HG03103 (cell line): ENCODE results near the gene UBXN10.

ENCODE experiments used
- ATAC-seq: cut with Tn5 transposase; IDR thresholded peaks from one replicate; pipeline ENCODE4 v1.9.1; 2021; ENCODE audit warnings: low read depth; ENCODE audit not compliant: unreplicated experiment

UBXN10 gene

DNA sequence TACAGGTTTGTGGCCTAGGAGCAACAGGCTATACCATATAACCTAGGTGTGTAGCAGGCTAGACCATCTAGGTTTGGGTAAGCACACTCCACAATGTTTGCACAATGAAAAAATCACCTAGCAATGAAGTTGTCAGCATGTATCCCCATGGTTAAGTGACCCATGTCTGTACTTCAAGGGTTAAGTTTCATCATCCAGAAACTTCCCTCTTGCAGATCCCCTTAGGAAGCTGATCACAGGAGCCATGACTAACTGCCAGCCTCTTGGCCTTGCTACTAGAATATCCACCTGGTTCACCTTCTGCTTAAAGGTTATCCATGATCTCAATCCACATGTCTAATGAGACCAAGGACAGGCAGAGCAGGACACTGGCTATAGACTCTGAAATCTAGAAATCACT lies 3.5 kb upstream of the UBXN10 start:
- no peak for ATAC-seq

DNA sequence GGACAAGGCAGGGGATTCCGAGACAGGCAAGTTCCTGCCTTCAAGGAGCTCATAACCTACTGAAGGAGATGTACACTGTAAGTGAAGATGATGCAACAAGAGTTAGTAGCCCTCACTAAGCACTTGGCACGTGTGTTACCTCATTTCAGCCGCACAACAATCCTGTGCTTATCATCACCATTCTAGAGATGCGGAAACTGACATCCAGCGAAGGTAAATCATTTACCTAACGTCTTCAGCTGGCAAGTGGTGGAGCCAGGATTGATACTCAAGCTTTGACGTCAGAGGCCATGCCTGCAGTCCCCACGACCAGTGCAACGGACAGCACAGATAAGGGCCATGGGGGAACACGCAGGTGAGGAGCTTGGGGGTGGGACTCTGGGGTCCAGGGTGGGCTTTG lies 2.9 kb upstream of the UBXN10 start:
- no peak for ATAC-seq

- no peak for ATAC-seq
Measured at GRCh38 chr1:20183616-20184271, 2.2 kb upstream of the UBXN10 start.

DNA sequence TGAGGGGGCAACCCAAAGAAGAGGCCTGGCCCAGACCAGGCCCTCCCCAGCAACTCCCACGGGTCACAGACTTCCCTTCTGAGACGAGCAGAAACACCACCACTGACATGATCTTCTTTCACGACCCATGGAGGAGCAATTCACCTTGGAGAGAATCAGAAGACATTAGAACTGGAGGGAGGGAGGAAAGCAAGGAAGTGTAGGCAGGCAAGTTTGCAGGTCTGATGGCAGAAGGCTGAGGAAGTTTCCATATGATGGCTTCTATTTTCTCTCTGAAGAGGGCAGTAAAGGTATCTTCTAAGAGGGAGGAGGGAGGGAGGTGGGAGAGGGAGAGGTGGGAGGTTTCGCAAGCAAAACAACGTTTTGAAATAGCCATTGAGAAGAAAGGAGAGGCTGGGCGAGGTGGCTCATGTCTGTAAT lies 1.4 kb upstream of the UBXN10 start:
- ATAC-seq = no peak

DNA sequence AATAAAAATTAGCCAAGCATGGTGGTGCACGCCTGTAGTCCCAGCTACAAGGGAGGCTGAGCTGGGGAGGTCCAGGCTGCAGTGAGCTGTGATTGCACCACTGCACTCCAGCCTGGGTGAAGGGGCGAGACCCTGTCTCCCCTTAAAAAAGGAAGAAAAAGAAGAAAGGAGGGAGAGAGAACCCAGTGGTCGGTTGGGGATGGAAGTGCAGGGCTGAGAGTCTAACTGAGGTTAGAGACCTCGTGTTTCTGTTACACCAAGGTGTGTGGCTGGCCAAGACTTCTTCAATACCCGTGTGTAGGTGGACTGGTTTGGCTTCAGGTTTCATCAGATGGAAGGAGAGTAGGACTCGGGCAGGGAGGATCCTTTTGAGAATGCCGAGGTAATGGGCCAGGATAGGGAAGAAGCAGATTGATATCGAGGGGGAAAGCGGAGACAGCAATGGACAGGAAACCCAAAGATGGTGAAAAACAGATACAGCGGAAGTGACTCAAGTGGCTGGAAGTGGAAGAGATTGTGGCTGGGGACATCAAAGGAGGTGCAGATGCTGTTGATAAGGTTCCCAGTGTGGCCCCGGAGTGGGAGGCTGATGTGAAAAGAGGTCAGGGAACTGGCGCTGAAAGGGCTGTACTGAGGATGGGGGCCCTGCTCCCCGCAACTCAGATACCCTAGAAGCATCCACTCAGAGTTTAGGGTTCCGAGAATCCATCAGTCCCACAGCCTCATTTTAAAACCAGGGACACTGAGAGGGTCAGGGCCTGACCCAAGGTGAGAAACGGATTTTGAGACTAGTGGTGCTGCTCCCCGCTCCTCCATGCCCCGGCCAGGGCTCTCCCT lies 681 bp upstream of the UBXN10 start:
- no peak for ATAC-seq

GRCh38 chr1:20187103-20187812 lies 1.4 kb downstream of the UBXN10 start:
- no peak for ATAC-seq

- ATAC-seq = no peak
Measured at GRCh38 chr1:20187813-20188454, 2.0 kb downstream of the UBXN10 start.

GRCh38 chr1:20188455-20188817 lies 2.5 kb downstream of the UBXN10 start:
- ATAC-seq = no peak

DNA sequence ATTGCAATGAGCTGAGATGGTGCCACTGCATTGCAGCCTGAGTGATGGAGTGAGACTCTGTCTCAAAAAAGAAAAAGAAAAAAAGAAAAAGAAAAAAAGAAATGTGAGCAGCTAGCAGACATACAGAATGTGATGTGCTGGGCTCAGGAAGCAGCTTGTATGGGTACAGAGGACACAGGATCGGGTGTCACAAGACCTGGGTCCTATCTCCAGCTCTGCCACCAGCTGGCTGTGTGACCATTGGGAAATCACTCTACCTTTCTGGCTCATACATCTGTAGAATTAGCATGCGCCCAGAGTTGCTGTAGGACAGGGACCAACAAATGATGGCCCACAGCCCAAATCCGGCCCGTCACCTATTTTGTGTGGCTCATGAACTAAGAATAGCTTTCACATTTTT lies 3.8 kb downstream of the UBXN10 start:
- ATAC-seq = no peak

DNA sequence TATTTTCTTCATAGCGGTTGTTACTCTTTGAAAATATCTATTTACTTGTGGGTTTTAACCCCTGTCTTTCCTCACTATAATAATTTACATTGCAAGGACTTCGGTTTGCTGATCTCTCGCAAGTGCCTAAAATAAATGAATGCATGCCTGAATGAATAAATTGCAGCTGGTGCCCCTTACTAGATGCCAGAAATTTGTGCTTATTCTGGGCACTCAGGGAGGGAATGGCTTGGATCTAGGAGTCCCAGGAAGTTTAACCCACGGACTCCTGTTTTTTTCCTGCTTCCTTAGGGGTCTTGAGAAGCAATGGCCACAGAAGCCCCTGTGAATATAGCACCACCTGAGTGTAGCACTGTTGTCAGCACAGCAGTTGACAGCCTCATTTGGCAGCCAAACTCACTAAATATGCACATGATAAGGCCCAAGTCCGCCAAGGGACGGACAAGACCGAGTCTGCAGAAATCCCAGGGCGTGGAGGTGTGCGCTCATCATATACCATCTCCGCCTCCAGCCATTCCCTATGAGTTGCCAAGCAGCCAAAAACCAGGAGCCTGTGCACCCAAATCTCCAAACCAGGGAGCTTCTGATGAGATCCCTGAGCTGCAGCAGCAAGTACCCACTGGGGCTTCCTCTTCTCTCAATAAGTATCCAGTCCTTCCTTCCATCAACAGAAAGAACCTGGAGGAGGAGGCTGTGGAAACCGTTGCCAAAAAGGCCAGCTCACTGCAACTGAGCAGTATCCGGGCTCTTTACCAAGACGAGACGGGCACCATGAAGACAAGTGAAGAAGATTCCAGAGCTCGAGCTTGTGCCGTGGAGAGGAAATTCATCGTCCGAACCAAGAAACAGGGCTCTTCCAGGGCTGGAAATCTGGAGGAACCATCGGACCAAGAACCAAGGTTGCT lies 4.6 kb downstream of the UBXN10 start:
- no peak for ATAC-seq

- ATAC-seq = no peak
Measured at GRCh38 chr1:20191266-20191825, 5.5 kb downstream of the UBXN10 start.

DNA sequence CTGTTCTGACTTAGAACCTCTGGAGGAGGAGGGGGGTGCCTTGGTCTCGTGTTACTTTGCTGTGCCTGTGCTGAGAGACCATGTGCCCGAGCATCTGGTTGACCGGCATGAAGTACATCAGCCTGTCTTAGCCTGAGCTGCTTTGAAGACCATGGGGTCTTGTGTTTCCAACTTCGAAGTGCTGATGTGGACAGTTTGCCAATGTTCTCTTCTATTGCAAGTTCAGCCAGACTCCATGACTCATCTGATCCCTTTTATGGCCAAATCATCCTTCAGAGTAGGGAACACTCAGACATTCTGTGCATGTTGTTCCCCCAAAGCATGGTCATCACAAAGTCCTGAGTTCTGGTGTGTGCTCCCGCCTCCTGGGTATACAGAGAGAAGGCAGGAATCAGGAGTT lies 6.5 kb downstream of the UBXN10 start:
- no peak for ATAC-seq

DNA sequence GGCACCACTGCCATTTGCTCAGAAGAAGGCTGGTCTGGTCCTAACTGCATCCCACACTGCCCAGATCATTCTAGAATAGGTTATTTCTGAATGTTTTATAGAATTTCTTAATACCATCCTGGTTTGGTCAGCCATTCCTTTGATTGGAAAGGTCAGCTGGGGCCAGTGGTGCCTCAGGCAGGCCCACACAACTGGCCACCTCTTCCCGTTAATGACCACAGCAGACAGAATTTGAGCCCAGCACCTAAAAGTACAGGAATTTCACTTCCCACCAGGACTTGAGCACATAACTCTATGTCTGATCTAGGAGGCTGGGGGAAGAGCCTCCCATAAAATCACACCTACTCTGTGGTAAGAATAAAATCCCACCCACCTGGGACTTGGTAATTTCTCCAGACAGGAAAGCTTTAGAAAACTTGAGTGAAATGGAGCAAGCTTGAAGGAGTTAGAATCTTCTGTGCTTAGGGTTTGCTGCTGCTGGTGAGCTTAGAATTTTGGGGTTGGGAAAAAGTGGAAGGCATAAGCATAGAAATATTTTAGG lies 7.0 kb downstream of the UBXN10 start:
- ATAC-seq = no peak

DNA sequence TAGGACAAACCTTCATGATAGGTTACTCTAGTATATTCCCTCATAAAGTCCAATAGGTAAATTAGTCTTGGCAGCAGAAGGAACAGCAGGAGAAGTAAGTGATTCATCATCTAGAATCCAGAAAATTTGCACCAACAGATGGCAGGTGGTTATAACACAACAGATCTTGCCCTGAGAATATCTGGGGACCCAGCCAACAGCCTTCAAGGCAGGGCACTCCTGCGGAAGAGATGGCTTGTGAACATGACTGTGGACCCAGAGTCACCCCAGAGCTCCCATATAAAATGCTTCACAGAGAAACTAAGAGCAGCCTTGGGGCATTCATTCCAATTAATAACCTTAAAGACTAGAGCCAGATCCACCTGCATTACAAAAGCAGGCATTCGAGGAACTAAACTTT lies 8.3 kb downstream of the UBXN10 start:
- ATAC-seq = no peak

DNA sequence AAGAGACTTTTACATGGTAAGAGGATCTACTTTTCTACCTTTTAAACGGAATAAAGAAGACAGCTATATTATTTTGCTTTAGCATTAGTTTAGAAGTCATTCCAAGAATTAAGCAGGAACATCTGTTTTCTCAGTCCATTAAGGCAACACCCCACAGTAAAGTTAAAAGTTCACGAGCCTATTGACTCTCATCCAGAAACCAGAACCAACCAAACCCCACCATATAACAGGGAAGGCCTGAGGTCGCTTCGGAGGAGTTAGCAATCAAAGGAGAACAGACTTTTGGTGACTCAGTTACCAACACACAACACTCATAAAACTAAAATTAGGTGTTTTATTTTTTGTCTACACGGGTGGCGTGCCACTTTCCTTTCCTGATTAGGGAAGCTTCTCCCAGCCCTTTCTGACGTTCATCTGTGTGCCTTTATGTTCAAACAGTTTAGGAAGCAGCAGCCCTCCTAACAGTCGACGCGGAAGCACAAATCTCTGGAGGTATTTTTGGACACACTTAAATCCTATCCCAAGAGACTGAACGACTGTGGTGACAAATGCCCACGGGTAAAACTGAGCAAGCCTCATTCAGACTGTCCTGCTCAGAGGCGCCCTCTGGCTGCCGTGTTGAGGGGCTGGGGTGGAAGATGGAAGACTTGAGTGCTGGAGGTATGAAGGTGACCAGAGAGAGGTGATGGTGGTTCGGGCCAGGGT lies 9.0 kb downstream of the UBXN10 start:
- no peak for ATAC-seq

DNA sequence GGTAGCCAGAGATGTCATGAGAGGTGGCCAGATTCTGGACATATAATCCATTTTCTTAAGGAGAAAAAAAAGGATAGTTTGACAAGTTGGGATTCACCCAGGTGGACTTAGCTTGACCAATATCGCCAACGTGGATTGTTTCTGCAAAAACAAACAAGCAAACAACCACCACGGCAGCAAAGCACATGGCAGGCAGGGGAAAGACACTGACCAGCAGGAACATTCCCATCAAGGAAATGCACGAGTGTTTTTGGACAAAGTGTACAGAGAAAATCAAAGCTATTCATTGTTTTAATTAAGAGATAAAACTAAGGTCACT lies 9.5 kb downstream of the UBXN10 start:
- no peak for ATAC-seq

DNA sequence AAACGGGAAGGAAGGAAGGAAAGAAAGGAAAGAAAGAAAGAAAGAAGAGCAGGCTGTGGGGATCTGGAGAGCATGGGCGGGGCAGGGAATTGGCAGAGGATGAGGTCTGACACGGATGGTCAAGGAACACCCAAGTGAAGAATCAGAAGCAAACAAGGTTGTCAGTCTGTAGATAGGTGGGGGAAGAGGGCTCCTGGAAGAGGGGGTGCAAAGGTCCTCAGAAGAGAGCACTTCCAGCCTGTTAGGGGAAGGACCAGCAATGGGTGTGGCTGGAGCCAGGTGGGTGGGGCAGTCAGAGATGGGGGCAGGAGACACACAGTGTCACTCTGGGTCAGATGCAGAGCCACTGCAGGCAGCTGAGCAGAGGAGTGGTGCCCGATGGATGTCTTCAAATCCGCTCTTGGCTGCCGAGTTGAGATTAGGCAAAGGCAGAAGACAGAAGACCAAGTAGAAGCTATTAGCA lies 11.5 kb downstream of the UBXN10 start:
- ATAC-seq = no peak

DNA sequence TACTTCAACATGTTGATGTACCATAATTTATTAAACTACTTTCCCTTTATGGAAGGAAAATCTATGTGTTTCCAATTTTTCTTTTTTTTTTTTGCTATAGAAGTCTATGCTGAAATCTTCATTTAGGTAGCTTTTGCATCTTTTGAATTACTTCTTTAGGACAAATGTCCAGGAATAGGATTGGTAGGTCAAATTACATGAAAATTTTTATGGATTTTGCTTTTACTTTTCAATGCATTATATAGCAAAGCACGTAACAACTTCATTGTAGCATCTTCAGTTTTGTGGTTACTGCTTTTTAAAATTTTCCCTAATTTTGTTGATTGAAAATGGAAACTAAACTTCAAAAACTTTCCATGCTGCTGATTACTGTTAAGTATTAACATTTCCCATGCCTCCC lies 12.4 kb downstream of the UBXN10 start:
- no peak for ATAC-seq

DNA sequence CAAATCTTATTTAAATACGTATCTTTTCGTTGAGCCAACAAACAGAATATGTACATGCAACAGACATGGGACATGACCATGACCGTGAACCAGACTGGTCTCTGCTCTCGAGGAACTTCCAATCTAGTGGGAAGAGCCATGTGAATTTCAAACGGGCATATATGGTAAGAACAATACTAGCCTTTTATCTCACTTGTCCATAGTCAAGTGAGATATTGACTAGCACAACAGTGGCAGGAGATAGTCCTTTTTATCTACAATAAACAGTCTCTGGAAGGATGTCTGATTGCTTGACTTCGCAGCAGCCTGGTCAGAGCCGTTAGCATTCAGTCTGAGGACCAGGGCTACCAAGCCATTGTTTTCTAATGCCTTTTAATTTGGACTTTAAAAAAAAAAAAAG lies 13.0 kb downstream of the UBXN10 start:
- no peak for ATAC-seq
